OCI-LY3 (cell line): Measurements from ENCODE around the gene RIMKLA.

Experiments used
- CTCF ChIP-seq: fragments of 200-600, 300-600 bp; sonication (generic); IDR thresholded peaks from 2 replicates; pipeline ENCODE4 v1.5.1; 2014; ENCODE audit warnings: antibody characterized with exemption, low read length, low read depth
- EZH2phosphoT487 ChIP-seq: fragments of 200-600 bp; shearing (Covaris generic); IDR thresholded peaks from 2 replicates; pipeline ENCODE4 v1.6.1; 2018; ENCODE audit warnings: antibody characterized with exemption, mixed run types, low read depth

DNA sequence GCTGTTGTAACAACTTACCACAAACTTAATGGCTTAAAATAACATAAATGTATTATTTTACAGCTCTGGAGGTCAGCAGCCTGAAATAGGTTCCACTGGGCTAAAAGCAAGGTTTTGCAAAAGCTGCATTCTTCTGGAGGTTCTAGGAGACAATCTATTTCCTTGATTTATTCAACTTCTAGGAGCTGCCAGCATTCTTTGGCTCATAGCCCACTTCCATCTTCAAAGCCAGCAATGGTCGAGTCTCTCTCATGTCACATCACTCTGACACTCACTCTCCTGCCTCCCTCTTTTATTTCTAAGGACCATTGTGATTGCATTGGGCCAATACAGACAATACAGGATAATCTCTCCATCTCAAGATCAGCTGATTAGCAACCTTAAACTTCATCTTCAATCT lies 30.5 kb upstream of the RIMKLA start:
- TF ChIP-seq CTCF, result no peak
- no peak for TF ChIP-seq EZH2phosphoT487
